Thoracic aorta (tissue), 2 donors: ENCODE data around the gene HEBP2. TPM values are rescaled to one million over a fixed set of nuclear protein-coding genes. Genes with fewer than 3 reads are reported as not detected.

Source experiments
- ATAC-seq: fragments of 150-250 bp; one replicate; pipeline ENCODE4 v1.8.0; 2017; ENCODE audit warnings: low read depth; ENCODE audit not compliant: insufficient number of reproducible peaks, low FRiP score
- DNase-seq: peaks from one replicate; pipeline ENCODE4 v3.0.0-alpha.2; 2020; ENCODE audit warnings: low spot score
- H3K27ac ChIP-seq, 2 donors: fragments of 200-600 bp; sonication (generic); 1 replicate in 1 of 2; 2 replicates in 1 of 2; pipeline ENCODE4 v1.5.1; 2016; ENCODE audit warnings: mild to moderate bottlenecking in 2 of 2, moderate library complexity in 2 of 2
- H3K27me3 ChIP-seq: fragments of 200-600 bp; sonication (generic); replicated peaks from 2 replicates; pipeline ENCODE4 v1.6.0; 2016; ENCODE audit warnings: mild to moderate bottlenecking; ENCODE audit not compliant: insufficient read depth
- H3K36me3 ChIP-seq: fragments of 200-600 bp; sonication (generic); one replicate; pipeline ENCODE4 v1.5.1; 2016
- H3K4me1 ChIP-seq, 2 donors: fragments of 200-600 bp; sonication (generic); 1 replicate in 1 of 2; 2 replicates in 1 of 2; pipeline versions ENCODE4 v1.5.1 to v1.6.0; 2016; ENCODE audit warnings: low read depth in 2 of 2, mild to moderate bottlenecking in 1 of 2; ENCODE audit not compliant: control insufficient read depth in 1 of 2
- H3K4me3 ChIP-seq: fragments of 200-600 bp; sonication (generic); 2 replicates; pipeline ENCODE4 v1.5.1; 2016; ENCODE audit warnings: mild to moderate bottlenecking
- H3K9me3 ChIP-seq: fragments of 200-600 bp; sonication (generic); 2 replicates; pipeline ENCODE4 v1.5.1; 2016
- total RNA-seq, 2 donors: library from RNA; depleted of rRNA; stranded (reverse); fragments of >200 nt; gene quantifications; one replicate each; pipeline versions ENCODE4 v1.1.0 to v1.2.3, GENCODE V29; 2016
- TF ChIP-seq, protein P1 (sequence below): fragments of 200-600 bp; sonication (generic); IDR thresholded peaks from one replicate; pipeline ENCODE4 v1.5.1; 2019; ENCODE audit warnings: antibody characterized with exemption

The HEBP2 gene
- total RNA-seq, 2 donors from 2014 or later: 49.0 to 62.4 TPM

DNA sequence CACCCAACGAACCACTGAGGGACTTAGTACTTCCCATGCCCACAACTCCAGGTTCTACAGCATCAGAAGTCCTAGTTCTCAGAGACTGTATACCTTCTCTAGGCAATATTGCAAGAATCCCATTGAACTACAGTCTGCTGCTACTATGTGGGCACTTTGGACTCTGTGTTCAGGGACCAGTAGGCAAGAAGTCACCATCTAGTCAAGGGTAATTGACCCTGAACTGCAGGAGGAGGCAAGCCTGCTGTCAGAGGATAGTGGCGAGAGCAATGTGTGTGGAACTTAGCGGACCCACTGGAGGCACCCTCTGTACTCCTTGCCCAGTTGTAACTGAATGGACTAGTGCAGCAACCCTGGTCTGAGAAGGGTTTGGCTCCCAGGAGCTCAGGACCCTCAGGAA is 15.7 kb downstream of the HEBP2 start:
- TF ChIP-seq, protein P1, sequence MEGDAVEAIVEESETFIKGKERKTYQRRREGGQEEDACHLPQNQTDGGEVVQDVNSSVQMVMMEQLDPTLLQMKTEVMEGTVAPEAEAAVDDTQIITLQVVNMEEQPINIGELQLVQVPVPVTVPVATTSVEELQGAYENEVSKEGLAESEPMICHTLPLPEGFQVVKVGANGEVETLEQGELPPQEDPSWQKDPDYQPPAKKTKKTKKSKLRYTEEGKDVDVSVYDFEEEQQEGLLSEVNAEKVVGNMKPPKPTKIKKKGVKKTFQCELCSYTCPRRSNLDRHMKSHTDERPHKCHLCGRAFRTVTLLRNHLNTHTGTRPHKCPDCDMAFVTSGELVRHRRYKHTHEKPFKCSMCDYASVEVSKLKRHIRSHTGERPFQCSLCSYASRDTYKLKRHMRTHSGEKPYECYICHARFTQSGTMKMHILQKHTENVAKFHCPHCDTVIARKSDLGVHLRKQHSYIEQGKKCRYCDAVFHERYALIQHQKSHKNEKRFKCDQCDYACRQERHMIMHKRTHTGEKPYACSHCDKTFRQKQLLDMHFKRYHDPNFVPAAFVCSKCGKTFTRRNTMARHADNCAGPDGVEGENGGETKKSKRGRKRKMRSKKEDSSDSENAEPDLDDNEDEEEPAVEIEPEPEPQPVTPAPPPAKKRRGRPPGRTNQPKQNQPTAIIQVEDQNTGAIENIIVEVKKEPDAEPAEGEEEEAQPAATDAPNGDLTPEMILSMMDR: no peak

DNA sequence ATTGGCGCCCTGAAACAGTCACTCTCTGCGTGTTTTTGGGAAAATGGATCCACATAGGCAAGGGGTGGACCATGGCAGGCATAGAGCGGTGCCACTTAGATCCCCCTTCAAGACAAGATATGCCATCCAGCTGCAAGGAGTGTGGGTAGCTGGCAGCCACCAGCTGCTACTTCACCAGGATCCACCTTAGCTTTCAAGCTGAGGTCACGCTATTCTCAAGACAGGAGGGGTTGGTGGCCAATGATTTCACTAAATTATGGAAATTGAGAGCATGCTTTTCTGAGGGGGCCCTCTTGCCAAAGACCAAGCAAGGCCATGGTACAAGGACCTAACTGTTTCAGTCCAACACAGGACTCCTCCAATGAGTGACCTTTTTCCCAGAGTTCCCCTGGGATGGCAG is 16.3 kb downstream of the HEBP2 start:
- H3K27ac ChIP-seq: no peak overlapping the region
- no peaks in the 10 kb centered on the region for H3K4me1 ChIP-seq
- no peak for DNase-seq
- ATAC-seq: no peak
- H3K9me3 ChIP-seq: no peaks in the 10 kb centered on the region
- H3K4me3 ChIP-seq: no peak overlapping the region
- no peaks in the 10 kb centered on the region for H3K36me3 ChIP-seq
- TF ChIP-seq, protein P1: no peak
- H3K27me3 ChIP-seq: no peaks in the 10 kb centered on the region

More for the DNA sequence above, 15.7 kb downstream of the HEBP2 start:
- DNase-seq: no peak
- H3K36me3 ChIP-seq: no peaks in the 10 kb centered on the region
- H3K4me1 ChIP-seq: no peaks in the 10 kb centered on the region
- no peaks in the 10 kb centered on the region for H3K9me3 ChIP-seq
- H3K4me3 ChIP-seq: no peak overlapping the region
- H3K27me3 ChIP-seq: no peaks in the 10 kb centered on the region
- no peak for ATAC-seq
- H3K27ac ChIP-seq: no peak overlapping the region

DNA sequence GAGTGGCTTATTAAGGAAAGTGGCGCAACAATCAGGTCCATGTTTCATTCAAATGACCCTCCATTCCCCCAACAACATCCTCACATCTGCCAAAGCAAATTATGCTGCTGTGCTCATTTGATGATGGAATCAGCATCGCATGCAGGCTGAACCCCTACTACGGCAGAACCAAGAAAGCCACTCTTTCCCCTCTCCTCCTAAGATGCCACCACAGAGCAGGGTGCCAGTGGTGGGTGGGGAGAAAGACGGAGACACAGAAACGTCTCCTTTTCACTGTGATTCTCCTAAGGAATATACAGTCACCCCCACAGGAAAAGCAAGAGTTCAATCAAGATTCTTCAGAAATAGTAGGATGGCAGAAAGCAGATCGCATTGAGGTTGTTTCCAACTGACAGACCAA is 17.1 kb downstream of the HEBP2 start:
- Histone ChIP-seq H3K27ac (no peak overlapping the region), H3K4me1 (no peaks in the 10 kb centered on the region), H3K27me3 (no peaks in the 10 kb centered on the region), H3K9me3 (no peaks in the 10 kb centered on the region), H3K36me3 (no peaks in the 10 kb centered on the region), H3K4me3 (no peak overlapping the region)
- ATAC-seq: no peak
- TF ChIP-seq, protein P1: no peak
- DNase-seq: no peak

DNA sequence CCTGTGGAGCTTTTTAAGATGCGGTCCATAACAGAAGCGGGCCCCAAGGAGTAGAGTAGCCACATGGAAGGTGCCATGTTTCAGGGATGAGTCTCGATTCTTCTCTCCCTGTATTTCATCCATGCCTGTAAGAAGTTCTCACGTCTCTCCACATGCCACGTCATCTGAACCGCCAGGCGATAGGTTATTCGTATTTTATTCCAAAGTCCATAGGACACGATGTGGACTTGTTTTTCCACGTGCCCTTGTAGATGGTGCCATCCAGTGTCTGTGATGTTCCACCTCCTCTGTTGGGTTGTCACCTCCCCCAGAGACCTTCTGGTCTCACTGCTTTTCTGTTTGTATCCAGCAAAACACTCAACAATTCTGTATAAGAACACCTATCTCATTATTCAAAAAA is 17.6 kb downstream of the HEBP2 start:
- TF ChIP-seq, protein P1: no peak
- Histone ChIP-seq H3K27ac (no peak overlapping the region), H3K4me3 (no peak overlapping the region), H3K27me3 (no peaks in the 10 kb centered on the region), H3K36me3 (no peaks in the 10 kb centered on the region), H3K4me1 (no peaks in the 10 kb centered on the region), H3K9me3 (no peaks in the 10 kb centered on the region)
- no peak for ATAC-seq
- DNase-seq: no peak

DNA sequence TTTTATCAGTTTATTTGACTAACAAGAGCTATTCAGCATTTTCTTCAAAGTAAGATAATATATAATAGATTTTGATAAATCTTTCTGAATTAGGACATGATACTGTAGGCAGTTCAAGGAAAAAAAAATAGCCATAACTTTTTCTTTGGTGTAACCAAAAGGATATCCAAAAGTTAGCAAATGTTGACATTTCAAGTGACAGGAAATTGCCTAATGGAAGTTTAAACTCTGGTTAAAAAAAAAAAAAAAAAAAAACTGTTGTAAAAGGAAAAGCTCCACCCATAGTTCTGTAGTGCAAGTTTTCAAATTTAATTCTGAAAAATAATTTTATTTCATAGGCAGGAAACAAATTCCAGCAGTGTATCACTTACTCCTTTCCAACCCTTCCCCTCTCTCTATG is 18.8 kb downstream of the HEBP2 start:
- Histone ChIP-seq H3K4me1 (no peaks in the 10 kb centered on the region), H3K27me3 (no peaks in the 10 kb centered on the region), H3K4me3 (no peak overlapping the region), H3K36me3 (no peaks in the 10 kb centered on the region), H3K9me3 (no peaks in the 10 kb centered on the region), H3K27ac (no peak overlapping the region)
- no peak for ATAC-seq
- TF ChIP-seq, protein P1: no peak
- no peak for DNase-seq
